Keratinocyte (primary cell): Measurements from ENCODE around the gene PATL2.
"Not testable (repeated sequence)": the region's sequence is repeated elsewhere in the genome, so short reads cannot be mapped to it uniquely, and the experiment has no call there.

ENCODE experiments used
- CTCF ChIP-seq, 3 experiments: IDR thresholded peaks in 1 of 3; conservative IDR thresholded peaks in 1 of 3; optimal IDR thresholded peaks in 1 of 3; 2 replicates in 2 of 3; 3 replicates in 1 of 3; pipeline versions ENCODE3 to v1.5.1; 2011; ENCODE audit warnings: low read length in 3 of 3, mild to moderate bottlenecking in 3 of 3, moderate library complexity in 2 of 3, control low read depth in 1 of 3, inconsistent platforms in 1 of 3; ENCODE audit not compliant: insufficient read depth in 2 of 3; ENCODE audit errors: extremely low read depth in 1 of 3
- EZH2 ChIP-seq: IDR thresholded peaks from one replicate; pipeline ENCODE4 v1.6.1; 2012; ENCODE audit warnings: inconsistent platforms, mild to moderate bottlenecking, low read length, moderate library complexity

DNA sequence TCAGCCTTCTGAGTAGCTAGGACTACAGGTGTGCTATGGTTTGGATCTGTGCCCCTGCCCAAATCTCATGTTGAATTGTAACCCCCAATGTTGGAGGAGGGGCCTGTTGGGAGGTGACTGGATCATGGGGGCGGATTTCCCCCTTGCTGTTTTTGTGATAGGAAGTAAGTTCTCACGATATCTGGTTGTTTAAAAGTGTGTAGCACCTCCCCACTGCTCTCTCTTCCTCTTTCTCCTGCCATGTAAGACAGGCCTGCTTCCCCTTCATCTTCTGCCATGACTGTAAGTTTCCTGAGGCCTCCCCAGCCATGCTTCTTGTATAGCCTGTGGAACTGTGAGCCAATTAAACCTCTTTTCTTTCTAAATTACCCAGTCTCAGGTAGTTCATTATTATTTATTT lies 85.8 kb downstream of the PATL2 start:
- TF ChIP-seq EZH2; CTCF (optimal IDR thresholded peaks at IDR 0.05 in 1 of 3, IDR thresholded peaks at IDR 0.05 in 1 of 3, conservative IDR thresholded peaks at IDR 0.05 in 1 of 3; ENCODE audit: extremely low read depth in 1 of 3, insufficient read depth in 2 of 3, low read length in 3 of 3): not testable (repeated sequence)
